HG02623 (cell line): Measurements from ENCODE around the gene TCF7L1.
"Not testable (repeated sequence)": the region's sequence is repeated elsewhere in the genome, so short reads cannot be mapped to it uniquely, and the experiment has no call there.

Experiments used
- ATAC-seq: cut with Tn5 transposase; IDR thresholded peaks from one replicate; pipeline ENCODE4 v1.9.1; 2021; ENCODE audit warnings: moderate library complexity; ENCODE audit not compliant: unreplicated experiment

Gene TCF7L1

GRCh38 chr2:85181134-85181631, 48.0 kb downstream of the TCF7L1 start:
- no peak for ATAC-seq

GRCh38 chr2:85181844-85182456, 48.8 kb downstream of the TCF7L1 start:
- ATAC-seq, result no peak

- no peak for ATAC-seq
These were observed 49.9 kb downstream of the TCF7L1 start for GRCh38 chr2:85183076-85183475.

- no peak for ATAC-seq
These were observed 50.3 kb downstream of the TCF7L1 start for GRCh38 chr2:85183479-85183878.

GRCh38 chr2:85184231-85184630, 51.0 kb downstream of the TCF7L1 start:
- no peak for ATAC-seq

GRCh38 chr2:85184990-85185389, 51.8 kb downstream of the TCF7L1 start:
- ATAC-seq, result no peak

- no peak for ATAC-seq
These were observed 52.3 kb downstream of the TCF7L1 start for GRCh38 chr2:85185431-85185940.

- ATAC-seq, result no peak
These were observed 53.9 kb downstream of the TCF7L1 start for GRCh38 chr2:85187069-85187468.

- no peak for ATAC-seq
These were observed 55.7 kb downstream of the TCF7L1 start for GRCh38 chr2:85188852-85189251.

GRCh38 chr2:85189606-85190270, 56.5 kb downstream of the TCF7L1 start:
- no peak for ATAC-seq

GRCh38 chr2:85191157-85191556, 58.0 kb downstream of the TCF7L1 start:
- no peak for ATAC-seq

GRCh38 chr2:85194780-85195480, 61.7 kb downstream of the TCF7L1 start:
- ATAC-seq, result no peak

GRCh38 chr2:85195956-85196355, 62.8 kb downstream of the TCF7L1 start:
- no peak for ATAC-seq

- ATAC-seq, result no peak
These were observed 66.5 kb downstream of the TCF7L1 start for GRCh38 chr2:85199698-85200097.

GRCh38 chr2:85209887-85210286, 76.7 kb downstream of the TCF7L1 start:
- ATAC-seq, result no peak

GRCh38 chr2:85210511-85210910, 77.3 kb downstream of the TCF7L1 start:
- no peak for ATAC-seq

GRCh38 chr2:85211606-85212005, 78.4 kb downstream of the TCF7L1 start:
- ATAC-seq, result not testable (repeated sequence)

GRCh38 chr2:85212841-85213240, 79.6 kb downstream of the TCF7L1 start:
- ATAC-seq, result no peak

GRCh38 chr2:85213404-85213803, 80.2 kb downstream of the TCF7L1 start:
- ATAC-seq, result no peak

GRCh38 chr2:85213901-85214512, 80.8 kb downstream of the TCF7L1 start:
- ATAC-seq, result no peak

- ATAC-seq, result no peak
These were observed 81.9 kb downstream of the TCF7L1 start for GRCh38 chr2:85215081-85215447.
